Gastroesophageal sphincter (tissue), 4 donors: ENCODE results near the gene HIP1. TPM values are rescaled to one million over a fixed set of nuclear protein-coding genes. Genes with fewer than 3 reads are reported as not detected.
A peak's percentile ranks its signal among the peaks of the same experiment; 100 is the strongest.

ENCODE experiments used
- ATAC-seq: fragments of 150-250 bp; one replicate; pipeline ENCODE4 v1.9.1; 2016; ENCODE audit warnings: mild to moderate bottlenecking, moderate library complexity
- H3K27ac ChIP-seq, 4 donors: fragments of 200-600 bp; sonication (generic) in 3 of 4; 1 replicate in 3 of 4; 2 replicates in 1 of 4; pipeline ENCODE4 v1.5.1; 2016 to 2019
- H3K27me3 ChIP-seq: fragments of 200-600 bp; sonication (generic); one replicate; pipeline ENCODE4 v1.5.1; 2019
- H3K36me3 ChIP-seq, 2 donors: fragments of 200-600 bp; sonication (generic); one replicate each; pipeline ENCODE4 v1.5.1; 2019; ENCODE audit warnings: control low read depth in 1 of 2
- H3K4me1 ChIP-seq, 3 donors: fragments of 200-600 bp; sonication (generic); 1 replicate in 2 of 3; 2 replicates in 1 of 3; pipeline ENCODE4 v1.5.1; 2016 to 2019; ENCODE audit warnings: control low read depth in 2 of 3
- H3K4me3 ChIP-seq, 2 donors: fragments of 200-600 bp; sonication (generic); one replicate each; pipeline ENCODE4 v1.5.1; 2019; ENCODE audit warnings: mild to moderate bottlenecking in 1 of 2, moderate library complexity in 1 of 2
- H3K9me3 ChIP-seq, 3 donors: fragments of 200-600 bp; sonication (generic); one replicate each; pipeline ENCODE4 v1.5.1; 2017 to 2019; ENCODE audit warnings: control low read depth in 2 of 3
- EP300 ChIP-seq: sonication (generic); formaldehyde crosslinking; IDR thresholded peaks from one replicate; pipeline ENCODE4 v1.6.1; 2017; ENCODE audit warnings: antibody characterized with exemption, mild to moderate bottlenecking
- POLR2A ChIP-seq, 2 donors: fragments of 450-650 bp; IDR thresholded peaks; one replicate each; pipeline ENCODE4 v1.6.1; 2017; ENCODE audit warnings: antibody characterized with exemption in 2 of 2, mild to moderate bottlenecking in 2 of 2, moderate library complexity in 1 of 2
- POLR2AphosphoS5 ChIP-seq: sonication (generic); formaldehyde crosslinking; IDR thresholded peaks from one replicate; pipeline ENCODE4 v1.6.1; 2017; ENCODE audit warnings: antibody characterized with exemption
- WGBS, 2 donors: methylation state at CpG; one replicate each; pipeline ENCODE4 v1.1.5; 2018; ENCODE audit warnings: low coverage in 1 of 2; 5-methylcytosine and 5-hydroxymethylcytosine counted together
- total RNA-seq, 4 donors: library from RNA; depleted of rRNA; stranded (reverse); fragments of >200 nt; gene quantifications; one replicate each; pipeline ENCODE4 v1.1.0, GENCODE V29; 2016
- TF ChIP-seq, protein P1 (sequence below), 4 experiments: fragments of 200-600 bp in 2 of 4; fragments of 450-650 bp in 2 of 4; sonication (generic) in 1 of 4; IDR thresholded peaks; one replicate each; pipeline ENCODE4 v1.5.1; 2017 to 2019; ENCODE audit warnings: antibody characterized with exemption in 4 of 4, mild to moderate bottlenecking in 2 of 4, moderate library complexity in 2 of 4

Gene HIP1
- total RNA-seq, 4 donors from 2014 or later: 12.3 to 32.6 (median 22.6) TPM

DNA sequence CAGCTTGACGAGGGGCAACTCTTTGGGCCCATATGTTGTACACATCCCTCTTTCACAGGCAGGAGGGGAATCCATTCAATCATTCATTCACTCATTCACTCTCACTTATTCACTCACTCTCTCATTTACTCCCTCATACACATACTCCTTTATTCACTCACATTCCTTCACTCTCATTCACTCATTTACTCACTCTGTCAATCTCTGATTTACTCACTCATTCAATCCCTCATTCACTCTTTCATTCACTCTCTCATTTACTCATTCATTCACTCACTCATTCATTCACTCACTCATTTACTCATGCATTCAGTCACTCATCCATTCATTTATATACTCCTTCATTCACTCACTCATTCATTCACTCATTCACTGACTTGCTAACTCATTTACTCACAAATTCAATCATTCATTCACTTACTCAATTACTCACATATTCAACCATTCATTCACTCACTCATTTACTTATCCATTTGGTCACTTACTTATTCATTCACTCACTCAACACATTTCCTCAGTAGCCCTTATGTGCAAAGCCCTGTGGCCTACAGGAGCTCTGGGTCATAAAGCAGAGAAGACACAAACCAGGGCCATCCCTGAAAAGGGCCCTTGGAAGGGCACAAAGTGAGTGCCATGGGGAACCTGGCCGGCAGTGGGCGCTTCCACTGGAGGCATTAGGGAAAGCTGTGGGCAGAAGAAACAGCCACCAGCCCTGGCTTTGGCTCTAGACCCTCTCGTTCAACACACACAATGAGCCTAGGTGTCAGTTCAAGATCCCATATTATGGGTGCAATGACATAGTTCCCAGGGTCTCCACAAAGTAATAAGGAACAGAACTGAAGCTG lies 26.0 kb downstream of the HIP1 start:
- no peaks in the 10 kb centered on the region for H3K36me3 ChIP-seq
- peaks cover 12 to 34% (median 20%) of the 10 kb centered on the region in 3 donors for H3K4me1 ChIP-seq
- WGBS, 2 donors: 13 to 43% methylated on average over 1 of the region's 4 CpGs
- TF ChIP-seq EP300 (no peak), POLR2A (IDR thresholded peaks at IDR 0.05) (no peak), POLR2AphosphoS5 (no peak)
- TF ChIP-seq, protein P1, sequence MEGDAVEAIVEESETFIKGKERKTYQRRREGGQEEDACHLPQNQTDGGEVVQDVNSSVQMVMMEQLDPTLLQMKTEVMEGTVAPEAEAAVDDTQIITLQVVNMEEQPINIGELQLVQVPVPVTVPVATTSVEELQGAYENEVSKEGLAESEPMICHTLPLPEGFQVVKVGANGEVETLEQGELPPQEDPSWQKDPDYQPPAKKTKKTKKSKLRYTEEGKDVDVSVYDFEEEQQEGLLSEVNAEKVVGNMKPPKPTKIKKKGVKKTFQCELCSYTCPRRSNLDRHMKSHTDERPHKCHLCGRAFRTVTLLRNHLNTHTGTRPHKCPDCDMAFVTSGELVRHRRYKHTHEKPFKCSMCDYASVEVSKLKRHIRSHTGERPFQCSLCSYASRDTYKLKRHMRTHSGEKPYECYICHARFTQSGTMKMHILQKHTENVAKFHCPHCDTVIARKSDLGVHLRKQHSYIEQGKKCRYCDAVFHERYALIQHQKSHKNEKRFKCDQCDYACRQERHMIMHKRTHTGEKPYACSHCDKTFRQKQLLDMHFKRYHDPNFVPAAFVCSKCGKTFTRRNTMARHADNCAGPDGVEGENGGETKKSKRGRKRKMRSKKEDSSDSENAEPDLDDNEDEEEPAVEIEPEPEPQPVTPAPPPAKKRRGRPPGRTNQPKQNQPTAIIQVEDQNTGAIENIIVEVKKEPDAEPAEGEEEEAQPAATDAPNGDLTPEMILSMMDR (IDR thresholded peaks at IDR 0.05): no peak
- no peak for ATAC-seq
- H3K4me3 ChIP-seq: no peak overlapping the region
- H3K9me3 ChIP-seq: peaks cover 0 to 11% (median 0%) of the 10 kb centered on the region in 3 donors
- H3K27me3 ChIP-seq: no peaks in the 10 kb centered on the region
- H3K27ac ChIP-seq: peak overlapping the region; percentile 65 to 84 (median 78)

DNA sequence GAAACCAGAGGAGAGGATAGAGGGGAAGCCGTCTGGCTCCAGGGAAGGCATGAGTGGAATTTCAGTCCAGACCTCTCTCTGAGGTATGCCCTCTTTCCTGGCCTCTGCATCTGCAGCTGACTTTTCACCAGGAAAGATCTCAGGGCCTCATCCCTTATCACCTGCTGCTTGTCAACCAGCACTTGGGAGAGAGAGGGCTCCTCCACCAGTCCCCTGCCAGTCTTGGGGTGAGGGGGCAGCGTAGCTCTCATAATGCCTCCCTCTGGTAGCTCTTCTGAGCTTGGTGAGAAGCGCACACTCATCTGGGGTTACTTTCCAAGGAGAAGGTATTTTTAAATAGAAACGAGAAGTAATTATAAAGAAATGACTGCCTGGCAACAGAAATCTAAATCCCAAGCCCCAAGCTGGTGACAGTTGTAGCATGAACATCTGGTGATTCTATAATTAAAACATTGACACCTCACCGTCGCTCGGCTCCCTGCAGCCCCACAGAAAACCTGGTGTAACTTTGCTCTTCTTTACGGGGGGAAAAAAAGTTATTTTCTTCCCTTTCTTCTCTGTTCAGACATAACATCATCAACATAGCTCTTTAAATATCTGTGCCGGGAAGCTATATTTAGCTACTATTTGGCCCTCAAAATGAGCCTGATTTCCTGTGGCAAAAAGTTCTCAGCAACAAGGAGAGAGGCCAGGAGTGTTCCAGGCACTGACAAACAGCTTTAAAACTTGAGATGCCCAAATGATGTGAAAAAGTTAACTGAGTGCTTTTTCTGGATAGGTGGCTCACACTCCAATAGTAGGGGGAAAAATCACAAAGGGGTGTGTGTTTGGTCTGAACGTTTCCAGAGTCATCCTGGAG lies 26.9 kb downstream of the HIP1 start:
- H3K4me1 ChIP-seq: peaks cover 12 to 34% (median 20%) of the 10 kb centered on the region in 3 donors

DNA sequence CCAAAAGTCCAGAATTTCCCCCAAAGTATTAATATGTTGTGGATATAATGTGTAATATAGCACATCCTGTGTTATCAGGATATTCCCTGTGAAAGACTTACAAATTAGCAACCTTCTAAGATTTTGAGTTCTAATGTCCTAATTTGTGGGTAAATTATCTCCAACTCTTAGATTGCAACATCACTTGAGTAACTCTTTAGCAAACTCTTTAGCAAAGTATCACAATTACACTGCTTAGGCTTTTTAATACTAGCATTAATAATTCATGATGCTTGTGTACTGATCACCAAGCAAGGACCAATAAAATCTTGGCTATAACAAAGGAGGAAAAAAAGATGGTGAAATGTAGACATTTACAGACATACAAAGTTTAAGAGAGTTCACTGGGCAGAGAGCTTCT lies 27.7 kb downstream of the HIP1 start:
- Histone ChIP-seq H3K4me1 (peaks cover 12 to 34% (median 20%) of the 10 kb centered on the region in 3 donors), H3K4me3 (no peak overlapping the region), H3K27me3 (no peaks in the 10 kb centered on the region), H3K9me3 (peaks cover 0 to 11% (median 0%) of the 10 kb centered on the region in 3 donors), H3K36me3 (no peaks in the 10 kb centered on the region), H3K27ac (peak overlapping the region; percentile 65 to 84 (median 78))
- TF ChIP-seq POLR2A (IDR thresholded peaks at IDR 0.05) (no peak), EP300 (no peak), POLR2AphosphoS5 (no peak)
- TF ChIP-seq, protein P1 (IDR thresholded peaks at IDR 0.05): no peak
- ATAC-seq: no peak

More for the DNA sequence above, 26.9 kb downstream of the HIP1 start:
- TF ChIP-seq, protein P1 (IDR thresholded peaks at IDR 0.05): no peak
- TF ChIP-seq EP300: no peak
- no peak for TF ChIP-seq POLR2A (IDR thresholded peaks at IDR 0.05)
- peak; percentile 35 for TF ChIP-seq POLR2AphosphoS5
- 0 to 4% methylated on average over 7 to 10 of the region's 10 CpGs for WGBS, 2 donors
- no peaks in the 10 kb centered on the region for H3K27me3 ChIP-seq
- peak; percentile 55 for ATAC-seq
- no peaks in the 10 kb centered on the region for H3K36me3 ChIP-seq
- H3K9me3 ChIP-seq: peaks cover 0 to 11% (median 0%) of the 10 kb centered on the region in 3 donors
- H3K4me3 ChIP-seq: peak overlapping the region in 1 of 2 donors; percentile 12
- peak overlapping the region; percentile 65 to 84 (median 78) for H3K27ac ChIP-seq

DNA sequence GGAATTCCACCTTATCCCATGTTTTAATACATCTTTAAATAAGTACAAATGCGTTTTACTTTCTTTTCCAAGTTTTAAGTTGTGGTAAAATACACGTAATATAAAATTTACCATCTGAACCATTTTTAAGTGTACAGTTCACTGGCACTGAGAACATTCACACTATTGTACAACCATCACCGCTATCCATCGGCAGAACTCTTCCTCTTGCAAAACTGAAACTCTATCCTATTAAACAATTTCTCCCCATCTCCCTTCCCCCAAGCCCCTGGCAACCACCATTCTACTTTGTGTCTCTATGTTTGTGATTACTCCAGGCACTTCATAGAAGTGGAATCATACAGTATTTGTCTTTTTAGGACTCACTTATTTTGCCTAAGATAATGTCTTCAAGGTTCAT lies 33.8 kb downstream of the HIP1 start:
- ATAC-seq: no peak

More for the DNA sequence above, 33.8 kb downstream of the HIP1 start:
- no peaks in the 10 kb centered on the region for H3K27me3 ChIP-seq
- H3K4me3 ChIP-seq: no peak overlapping the region
- H3K27ac ChIP-seq: no peak overlapping the region
- TF ChIP-seq, protein P1 (IDR thresholded peaks at IDR 0.05): no peak
- TF ChIP-seq POLR2AphosphoS5 (no peak), POLR2A (IDR thresholded peaks at IDR 0.05) (no peak), EP300 (no peak)
- no peaks in the 10 kb centered on the region for H3K4me1 ChIP-seq
- peaks cover 0 to 4% of the 10 kb centered on the region in 2 donors for H3K36me3 ChIP-seq
- H3K9me3 ChIP-seq: peaks cover 0 to 2% (median 0%) of the 10 kb centered on the region in 3 donors
- WGBS, 2 donors: 69 to 76% methylated on average over 4 of the region's 4 CpGs
